ENCODE measurements around the gene MYO5A.

MYO5A gene

DNA sequence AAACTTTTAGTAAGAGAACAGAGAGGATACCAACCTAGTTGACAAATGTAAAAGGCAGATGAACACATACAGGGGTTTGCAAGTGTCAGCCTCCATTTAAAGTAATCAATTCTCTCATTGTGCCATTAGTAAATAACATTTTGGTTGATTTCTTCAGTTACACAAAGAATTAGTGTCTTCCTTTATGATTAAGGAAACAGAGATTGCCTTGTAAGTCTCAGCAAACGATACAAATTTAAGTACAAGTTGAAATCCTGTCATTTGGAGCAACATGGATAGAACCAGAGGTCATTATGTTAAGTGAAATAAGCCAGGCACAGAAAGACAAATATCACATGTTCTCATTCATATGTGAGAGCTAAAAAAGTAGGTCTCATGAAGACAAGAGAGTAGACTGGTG lies 26.1 kb downstream of the MYO5A start:
- TF ChIP-seq, protein P1, sequence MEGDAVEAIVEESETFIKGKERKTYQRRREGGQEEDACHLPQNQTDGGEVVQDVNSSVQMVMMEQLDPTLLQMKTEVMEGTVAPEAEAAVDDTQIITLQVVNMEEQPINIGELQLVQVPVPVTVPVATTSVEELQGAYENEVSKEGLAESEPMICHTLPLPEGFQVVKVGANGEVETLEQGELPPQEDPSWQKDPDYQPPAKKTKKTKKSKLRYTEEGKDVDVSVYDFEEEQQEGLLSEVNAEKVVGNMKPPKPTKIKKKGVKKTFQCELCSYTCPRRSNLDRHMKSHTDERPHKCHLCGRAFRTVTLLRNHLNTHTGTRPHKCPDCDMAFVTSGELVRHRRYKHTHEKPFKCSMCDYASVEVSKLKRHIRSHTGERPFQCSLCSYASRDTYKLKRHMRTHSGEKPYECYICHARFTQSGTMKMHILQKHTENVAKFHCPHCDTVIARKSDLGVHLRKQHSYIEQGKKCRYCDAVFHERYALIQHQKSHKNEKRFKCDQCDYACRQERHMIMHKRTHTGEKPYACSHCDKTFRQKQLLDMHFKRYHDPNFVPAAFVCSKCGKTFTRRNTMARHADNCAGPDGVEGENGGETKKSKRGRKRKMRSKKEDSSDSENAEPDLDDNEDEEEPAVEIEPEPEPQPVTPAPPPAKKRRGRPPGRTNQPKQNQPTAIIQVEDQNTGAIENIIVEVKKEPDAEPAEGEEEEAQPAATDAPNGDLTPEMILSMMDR (conservative IDR thresholded peaks at IDR 0.05), result no peak
- no peak for TF ChIP-seq ZFX (IDR thresholded peaks at IDR 0.05)
- H3K27ac ChIP-seq, result no peak overlapping the region

DNA sequence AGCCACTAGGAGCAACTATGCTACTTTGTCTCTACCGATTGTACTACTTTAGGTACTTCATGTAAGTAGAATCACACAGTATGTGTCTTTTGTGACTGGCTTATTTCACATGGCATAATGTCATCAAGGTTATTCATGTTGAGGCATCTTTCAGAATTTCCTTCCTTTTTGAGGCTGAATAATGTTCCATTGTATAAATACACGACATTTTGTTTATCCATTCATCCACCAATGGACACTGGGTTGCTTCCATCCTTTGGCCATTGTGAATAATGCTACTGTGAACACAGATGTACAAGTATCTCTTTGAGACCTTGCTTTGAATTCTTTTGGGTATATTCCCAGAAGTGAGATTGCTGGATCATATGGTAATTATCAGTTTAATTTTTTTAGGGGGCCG lies 29.2 kb downstream of the MYO5A start:
- TF ChIP-seq, protein P1 (conservative IDR thresholded peaks at IDR 0.05), result no peak
- no peak for TF ChIP-seq ZFX (IDR thresholded peaks at IDR 0.05)
- no peak overlapping the region for H3K27ac ChIP-seq

DNA sequence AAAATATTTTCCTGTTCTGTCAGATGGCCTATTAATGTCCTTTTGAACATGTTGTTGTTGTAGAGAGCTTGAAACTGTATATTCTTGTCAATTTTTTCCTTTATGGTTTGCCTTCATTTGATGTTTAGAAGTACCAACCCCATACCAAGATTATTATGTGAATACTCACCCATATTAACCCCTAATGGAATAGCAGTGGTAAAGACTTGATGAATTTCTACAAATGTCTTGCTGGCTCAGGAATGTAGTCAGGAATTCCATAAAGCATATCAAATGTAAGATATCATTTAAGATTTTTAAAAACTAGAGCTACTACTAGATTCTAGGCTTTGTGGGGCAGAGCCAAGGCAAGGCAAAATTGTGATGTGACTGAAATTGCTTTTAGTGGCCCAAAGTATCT lies 30.0 kb downstream of the MYO5A start:
- no peak for TF ChIP-seq ZFX (IDR thresholded peaks at IDR 0.05)
- TF ChIP-seq, protein P1 (conservative IDR thresholded peaks at IDR 0.05), result no peak
- no peak overlapping the region for H3K27ac ChIP-seq

DNA sequence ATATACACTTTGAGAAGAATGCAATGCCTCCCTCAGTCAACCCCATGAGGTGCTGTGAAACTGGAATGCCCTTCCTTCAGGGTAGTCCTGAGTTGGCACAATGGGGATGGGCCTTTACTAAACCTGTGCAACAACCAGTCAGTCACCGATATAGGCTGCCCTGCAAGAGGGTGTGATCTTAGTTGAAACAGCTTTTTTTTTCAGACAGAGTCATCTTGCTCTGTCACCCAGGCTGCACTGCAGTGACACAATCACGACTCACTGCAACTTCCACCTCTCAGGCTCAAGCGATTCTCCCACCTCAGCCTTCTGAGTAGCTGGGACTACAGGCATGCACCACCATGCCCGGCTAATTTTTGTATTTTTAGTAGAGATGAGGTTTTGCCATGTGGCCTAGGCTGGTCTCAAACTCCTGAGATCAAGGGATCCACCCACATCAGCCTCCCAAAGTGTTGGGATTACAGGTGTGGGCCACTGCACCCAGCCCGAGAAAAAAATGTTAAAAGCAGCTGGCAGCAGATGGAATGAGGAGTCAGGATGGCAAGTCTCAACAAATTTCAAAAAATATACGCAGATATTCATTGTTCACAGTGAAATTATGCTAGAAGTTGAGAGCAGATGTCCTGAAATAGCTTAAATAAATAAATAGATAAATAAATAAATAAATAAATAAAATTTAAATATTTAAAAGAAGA lies 31.8 kb downstream of the MYO5A start:
- TF ChIP-seq ZFX (IDR thresholded peaks at IDR 0.05), result no peak
- TF ChIP-seq, protein P1 (conservative IDR thresholded peaks at IDR 0.05), result no peak
- no peak overlapping the region for H3K27ac ChIP-seq

DNA sequence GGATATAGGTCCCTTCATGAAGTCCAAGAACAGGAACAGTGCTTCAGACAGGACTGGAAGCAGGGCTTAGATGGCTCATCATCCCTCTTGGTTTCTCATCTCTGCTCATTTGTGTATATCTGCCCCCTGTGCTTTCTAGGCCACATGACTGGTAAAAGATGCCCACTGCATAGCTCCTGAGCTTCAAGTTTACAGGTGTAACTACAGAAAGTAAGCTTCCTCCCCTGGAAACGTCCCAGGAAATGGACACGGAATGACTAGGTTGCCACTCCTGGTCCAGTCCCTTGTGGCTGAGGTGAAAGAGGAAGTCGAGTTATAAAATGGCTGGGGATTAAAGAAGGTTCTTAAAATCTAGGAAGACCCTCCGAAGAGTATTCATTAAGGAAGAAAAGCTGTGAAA lies 32.5 kb downstream of the MYO5A start:
- H3K27ac ChIP-seq, result no peak overlapping the region
- TF ChIP-seq ZFX (IDR thresholded peaks at IDR 0.05), result no peak
- TF ChIP-seq, protein P1 (conservative IDR thresholded peaks at IDR 0.05), result no peak

DNA sequence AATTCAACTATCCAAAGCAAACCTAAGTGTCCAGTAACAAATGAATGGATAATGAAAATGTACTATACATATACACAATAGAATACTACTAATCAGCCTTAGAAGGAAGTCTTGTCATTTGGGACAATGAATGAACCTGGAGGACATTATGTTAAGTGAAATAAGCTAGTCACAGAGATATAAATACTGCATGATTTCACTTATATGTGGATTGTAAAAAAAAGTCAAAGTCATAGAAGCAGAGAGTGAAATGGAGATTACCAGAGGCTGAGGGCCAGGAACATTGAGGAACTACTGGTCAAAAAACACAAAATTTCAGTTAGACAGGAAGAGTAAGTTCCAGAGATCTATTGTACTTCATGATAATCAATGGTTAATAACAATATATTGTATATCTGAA lies 33.6 kb downstream of the MYO5A start:
- TF ChIP-seq, protein P1 (conservative IDR thresholded peaks at IDR 0.05), result no peak
- no peak for TF ChIP-seq ZFX (IDR thresholded peaks at IDR 0.05)

DNA sequence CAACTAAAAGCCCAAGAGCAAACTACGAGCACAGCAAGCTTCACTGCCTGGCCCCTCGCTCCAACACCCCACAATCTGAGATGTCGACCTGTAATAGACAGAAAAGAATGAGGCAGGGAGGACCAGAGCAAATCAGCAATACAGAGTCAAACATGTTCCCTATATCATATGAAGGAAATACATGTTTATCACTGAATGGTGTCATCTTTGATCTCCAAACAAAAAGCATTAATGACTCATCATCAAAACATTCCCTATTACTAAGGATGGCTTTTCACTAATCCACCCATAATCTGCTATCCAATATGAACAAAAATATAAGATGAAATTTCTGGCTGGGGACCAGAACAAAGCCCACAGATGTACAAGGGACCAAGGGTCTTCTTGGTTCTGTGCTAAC lies 34.7 kb downstream of the MYO5A start:
- TF ChIP-seq, protein P1 (conservative IDR thresholded peaks at IDR 0.05), result no peak
- TF ChIP-seq ZFX (IDR thresholded peaks at IDR 0.05), result no peak
- H3K27ac ChIP-seq, result no peak overlapping the region

More for the DNA sequence above, 33.6 kb downstream of the MYO5A start:
- no peak overlapping the region for H3K27ac ChIP-seq

Measured in C4-2B (cell line).